HepG2 (cell line): Measurements from ENCODE around the gene OR6S1. TPM values are rescaled to one million over a fixed set of nuclear protein-coding genes. Genes with fewer than 3 reads are reported as not detected.

Source experiments
- ATAC-seq: fragments of 200-7000 bp; cut with Tn5 transposase; 3 replicates; pipeline ENCODE4 v1.9.1; 2020; ENCODE audit warnings: mild to moderate bottlenecking, moderate library complexity
- BruUV-seq: library from RNA; stranded (reverse); fragments of 400-500 nt; replicated peaks from 2 replicates; lab custom pipeline; 2021; lab: Mats Ljungman, UMichigan
- CTCF ChIA-PET: fragments of 300-600 bp; formaldehyde crosslinking; extraction: SDS; loops from one replicate; lab custom pipeline; 2021; ENCODE audit warnings: low total read pairs, inconsistent platforms, low intra/inter-chr PET ratio; lab: Yijun Ruan, JAX
- POLR2A ChIA-PET: fragments of 350-600 bp; sonication (Branson Sonifier 250); formaldehyde crosslinking; loops from one replicate; lab custom pipeline; 2020; ENCODE audit warnings: antibody characterized with exemption, inconsistent platforms; lab: Yijun Ruan, JAX
- DNase-seq: peaks from one replicate; pipeline ENCODE4 v3.0.0-alpha.2; 2015; ENCODE audit warnings: low spot score
- FAIRE-seq: peaks from 3 replicates; lab custom pipeline; 2011; peaks lifted over from hg19 to GRCh38; lab: Jason Lieb, UNC
- H2AFZ ChIP-seq: one replicate; pipeline ENCODE4 v1.6.1; 2011; ENCODE audit warnings: low read length, inconsistent platforms
- H3K27ac ChIP-seq: fragments of 300-600 bp; 3 replicates; pipeline ENCODE4 v1.8.0; 2011; ENCODE audit warnings: mixed run types, mild to moderate bottlenecking, mixed read lengths, low read length, inconsistent platforms; ENCODE audit not compliant: insufficient read depth; ENCODE audit errors: extremely low read length
- H3K27me3 ChIP-seq, 2 experiments: fragments of 200-600 bp in 1 of 2; 2 replicates in 1 of 2; 3 replicates in 1 of 2; pipeline versions ENCODE4 v1.6.0 to v1.8.0; 2011; ENCODE audit warnings: low read length in 2 of 2, mild to moderate bottlenecking in 2 of 2, moderate library complexity in 2 of 2, inconsistent platforms in 1 of 2; ENCODE audit not compliant: insufficient read depth in 2 of 2, control insufficient read depth in 1 of 2
- H3K36me3 ChIP-seq, 2 experiments: fragments of 200-600 bp in 1 of 2; replicated peaks in 1 of 2; 2 replicates in 1 of 2; 3 replicates in 1 of 2; pipeline versions ENCODE4 v1.5.1 to v1.8.0; 2011; ENCODE audit warnings: low read length in 2 of 2, inconsistent platforms in 1 of 2; ENCODE audit not compliant: insufficient read depth in 2 of 2, control insufficient read depth in 1 of 2
- H3K4me1 ChIP-seq: 2 replicates; pipeline ENCODE4 v1.5.1; 2012; ENCODE audit warnings: low read length, inconsistent platforms; ENCODE audit not compliant: insufficient read depth
- H3K4me2 ChIP-seq: 2 replicates; pipeline ENCODE4 v1.6.0; 2011; ENCODE audit warnings: low read depth, low read length, inconsistent platforms
- H3K4me3 ChIP-seq, 3 experiments: fragments of 200-600 bp in 1 of 3; sonication (generic), shearing (Covaris generic) in 1 of 3; replicated peaks in 1 of 3; 2 replicates each; pipeline ENCODE4 v1.5.1; 2011 to 2016; ENCODE audit warnings: low read length in 3 of 3, inconsistent platforms in 2 of 3, low read depth in 2 of 3, mild to moderate bottlenecking in 2 of 3, control low read depth in 1 of 3, mixed read lengths in 1 of 3; ENCODE audit not compliant: insufficient read depth in 1 of 3
- H3K79me2 ChIP-seq: one replicate; pipeline ENCODE4 v1.6.1; 2011; ENCODE audit warnings: low read length, inconsistent platforms; ENCODE audit not compliant: insufficient read depth
- H3K9ac ChIP-seq: 2 replicates; pipeline ENCODE4 v1.6.0; 2011; ENCODE audit warnings: mild to moderate bottlenecking, low read depth, low read length, inconsistent platforms; ENCODE audit not compliant: insufficient read depth
- H3K9me3 ChIP-seq: 2 replicates; pipeline ENCODE4 v1.5.1; 2012; ENCODE audit warnings: mild to moderate bottlenecking, low read length
- H4K20me1 ChIP-seq: 2 replicates; pipeline ENCODE4 v1.6.0; 2011; ENCODE audit warnings: inconsistent platforms, mild to moderate bottlenecking, low read length, moderate library complexity; ENCODE audit not compliant: insufficient read depth
- DNMT3B ChIP-seq: conservative IDR thresholded peaks from 2 replicates; pipeline ENCODE4 v1.6.1; 2016; ENCODE audit warnings: missing biosample characterization, control low read depth
- FLYWCH1 ChIP-seq: sonication (generic); formaldehyde crosslinking; IDR thresholded peaks from 2 replicates; pipeline ENCODE4 v1.8.1; 2023; ENCODE audit warnings: mild to moderate bottlenecking, missing genetic modification reagents
- FOXP1 ChIP-seq, 2 experiments: fragments of 450-650 bp in 1 of 2; IDR thresholded peaks; 2 replicates each; pipeline ENCODE4 v1.6.1; 2017 to 2018; ENCODE audit warnings: antibody characterized with exemption in 1 of 2
- MYNN ChIP-seq: sonication (generic); formaldehyde crosslinking; IDR thresholded peaks from 2 replicates; pipeline ENCODE4 v1.4.0; 2020; ENCODE audit warnings: mild to moderate bottlenecking, low read depth, missing genetic modification reagents
- NR2F6 ChIP-seq, 2 experiments: IDR thresholded peaks; 2 replicates each; pipeline ENCODE4 v1.6.1; 2016; ENCODE audit warnings: antibody characterized with exemption in 1 of 2, mild to moderate bottlenecking in 1 of 2
- SP140L ChIP-seq: sonication (generic); formaldehyde crosslinking; IDR thresholded peaks from 2 replicates; pipeline ENCODE4 v1.4.0; 2020; ENCODE audit warnings: missing genetic modification reagents, borderline replicate concordance
- ZBTB26 ChIP-seq: IDR thresholded peaks from 2 replicates; pipeline ENCODE4 v1.6.1; 2016; ENCODE audit warnings: missing compliant biosample characterization, missing genetic modification reagents, borderline replicate concordance
- ZBTB46 ChIP-seq: sonication (generic); formaldehyde crosslinking; IDR thresholded peaks from 2 replicates; pipeline ENCODE4 v1.4.0; 2020; ENCODE audit warnings: mild to moderate bottlenecking, missing genetic modification reagents, borderline replicate concordance
- ZNF296 ChIP-seq: sonication (generic); formaldehyde crosslinking; conservative IDR thresholded peaks from 2 replicates; pipeline ENCODE4 v1.5.0; 2020; ENCODE audit warnings: mild to moderate bottlenecking, missing genetic modification reagents
- ZNF30 ChIP-seq: sonication (generic); formaldehyde crosslinking; IDR thresholded peaks from 2 replicates; pipeline ENCODE4 v1.5.0; 2020; ENCODE audit warnings: mild to moderate bottlenecking, missing genetic modification reagents
- ZNF468 ChIP-seq: sonication (generic); formaldehyde crosslinking; IDR thresholded peaks from 2 replicates; pipeline ENCODE4 v1.8.0; 2022; ENCODE audit warnings: mild to moderate bottlenecking, moderate library complexity, missing genetic modification reagents
- ZNF549 ChIP-seq: sonication (generic); formaldehyde crosslinking; IDR thresholded peaks from 2 replicates; pipeline ENCODE4 v1.5.0; 2020; ENCODE audit warnings: missing genetic modification reagents
- WGBS: methylation state at CpG from one replicate; pipeline ENCODE4 v1.1.6; 2017; ENCODE audit warnings: low lambda C conversion rate; 5-methylcytosine and 5-hydroxymethylcytosine counted together
- in situ Hi-C: cut with HindIII; loops from 2 replicates; pipeline ENCODE4 v1.10.0; 2017; ENCODE audit warnings: low pct_unique_long_range_greater_than_20kb; ENCODE audit not compliant: extremely low pct_ligation_motif_present
- intact Hi-C: fragments of 100-400 bp; cut with micrococcal nuclease; formaldehyde crosslinking; loops from one replicate; pipeline ENCODE4 v1.10.0; 2022; ENCODE audit not compliant: unreplicated experiment
- polyA plus RNA-seq, 8 experiments: library from polyadenylated mRNA; depleted of rRNA in 3 of 8; stranded (reverse) in 7 of 8; unstranded in 1 of 8; fragments of >200 nt; fragmentation: Illumina TruSeq in 4 of 8; extraction: Trizol in 4 of 8; gene quantifications; 2 replicates each; pipeline versions ENCODE4 v1.2.1 to v1.2.3, GENCODE V29; 2011 to 2016; ENCODE audit warnings: low read depth in 4 of 8, missing spikeins in 1 of 8, mixed read lengths in 1 of 8; ENCODE audit not compliant: insufficient read depth in 1 of 8
- total RNA-seq, 5 experiments: library from RNA; depleted of rRNA; stranded (reverse); fragments of >200 nt; fragmentation: Illumina TruSeq; extraction: Trizol; gene quantifications; 2 replicates each; pipeline ENCODE4 v1.2.3, GENCODE V29; 2016; ENCODE audit warnings: low read depth in 1 of 5

OR6S1 gene
- total and polyA plus RNA-seq, 2 of the 13 experiments (the other 11 are each of a cell fraction or from before 2014, with no cell fraction given), result 0.09 TPM; not detected in 1

- peaks cover 23% of the 10 kb centered on the region for H3K4me1 ChIP-seq
- H3K4me2 ChIP-seq, result peak overlapping the region; percentile 96
- H4K20me1 ChIP-seq, result no peaks in the 10 kb centered on the region; the same call in 1 of the 2 replicates
- in situ Hi-C loops, result loop anchor here (5.0 to 10.0 kb wide), 3 partner anchors 51 to 359 kb away; partner anchors contain the start of gene PIP4P1
- ChIA-PET POLR2A (interaction anchor here (1.3 to 8.9 kb wide), 15 partner anchors 9 to 387 kb away, joined by 3 to 141 read pairs (median 10); partner anchors contain the start of genes APEX1, ARHGEF40, OSGEP and PARP2), CTCF (interaction anchor here (1.0 to 1.5 kb wide), 3 partner anchors 8 to 20 kb away, joined by 3 read pairs; no protein-coding TSS in a partner anchor)
- H3K36me3 ChIP-seq, result no peaks in the 10 kb centered on the region
- WGBS, result under 1% methylated on average over 38 of the region's 38 CpGs
- peak overlapping the region; percentile 97 for H3K27ac ChIP-seq
- peak; percentile 52 for FAIRE-seq
- peak overlapping the region; percentile 95 for H3K9ac ChIP-seq
- intact Hi-C loops, result loop anchor here (5.0 kb wide), 1 partner anchor 374 kb away; the partner anchor contains the start of gene RNASE8
- no peaks in the 10 kb centered on the region for H3K9me3 ChIP-seq
- H3K79me2 ChIP-seq, result peaks cover 31% of the 10 kb centered on the region
- peak; percentile 92 for DNase-seq
- H2AFZ ChIP-seq, result peak overlapping the region; percentile 35
- no TSS peak for BruUV-seq
- peak; percentile 42 for ATAC-seq
- H3K4me3 ChIP-seq, result peak overlapping the region; percentile 83 to 89 (median 89)
- peaks cover 0 to 5% of the 10 kb centered on the region in 2 experiments; a peak in 1 of 5 replicates for H3K27me3 ChIP-seq
- no peak for TF ChIP-seq ZBTB46 (CRISPR knock-in tag)
- no peak for TF ChIP-seq ZNF30
- no peak for TF ChIP-seq MYNN
- TF ChIP-seq FLYWCH1 (CRISPR knock-in tag), result no peak
- TF ChIP-seq ZNF296 (CRISPR knock-in tag), result no peak
- TF ChIP-seq FOXP1 (IDR thresholded peaks at IDR 0.05), result no peak
- 0 out of 2 replicates have a peak, but pooled peaks have one; percentile 30 for TF ChIP-seq FOXP1 (CRISPR knock-in tag; IDR thresholded peaks at IDR 0.05)
- TF ChIP-seq SP140L (CRISPR knock-in tag), result peak; percentile 83; the same call in 1 of the 2 replicates
- TF ChIP-seq ZNF468 (CRISPR knock-in tag), result no peak
- no peak; the same call in 1 of the 2 replicates for TF ChIP-seq ZBTB26 (CRISPR knock-in tag)
- TF ChIP-seq DNMT3B (CRISPR knock-in tag), result no peak
- TF ChIP-seq NR2F6 (IDR thresholded peaks at IDR 0.05), result no peak
- 0 out of 2 replicates have a peak, but pooled peaks have one; percentile 24 for TF ChIP-seq NR2F6 (CRISPR knock-in tag; IDR thresholded peaks at IDR 0.05)
- 0 out of 2 replicates have a peak, but pooled peaks have one; percentile 63 for TF ChIP-seq ZNF549 (CRISPR knock-in tag)
Measured at GRCh38 chr14:20683125-20683890, 41.8 kb upstream of the OR6S1 start.
